ENCODE results near the gene LRRC66.

LRRC66 gene

DNA sequence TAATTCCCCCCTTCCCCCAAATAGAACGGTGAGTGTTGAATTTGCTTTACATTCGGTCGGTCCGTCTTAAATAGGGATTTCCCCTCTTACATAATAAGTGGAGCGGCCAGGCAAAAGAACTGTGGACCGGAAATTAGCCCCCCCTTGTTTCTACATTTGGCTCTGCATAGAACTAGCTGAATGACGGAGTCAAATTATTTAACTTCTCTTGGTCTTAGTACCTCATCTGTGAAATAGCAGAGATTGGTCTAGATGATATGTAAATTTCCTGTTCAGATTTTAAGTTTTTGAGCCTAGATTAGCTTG, 32.3 kb upstream of the LRRC66 start:
- peaks cover 46% of the 10 kb centered on the region for H3K27me3 Mint-ChIP-seq (ENCODE audit: low read depth)
- TF ChIP-seq, protein P1, sequence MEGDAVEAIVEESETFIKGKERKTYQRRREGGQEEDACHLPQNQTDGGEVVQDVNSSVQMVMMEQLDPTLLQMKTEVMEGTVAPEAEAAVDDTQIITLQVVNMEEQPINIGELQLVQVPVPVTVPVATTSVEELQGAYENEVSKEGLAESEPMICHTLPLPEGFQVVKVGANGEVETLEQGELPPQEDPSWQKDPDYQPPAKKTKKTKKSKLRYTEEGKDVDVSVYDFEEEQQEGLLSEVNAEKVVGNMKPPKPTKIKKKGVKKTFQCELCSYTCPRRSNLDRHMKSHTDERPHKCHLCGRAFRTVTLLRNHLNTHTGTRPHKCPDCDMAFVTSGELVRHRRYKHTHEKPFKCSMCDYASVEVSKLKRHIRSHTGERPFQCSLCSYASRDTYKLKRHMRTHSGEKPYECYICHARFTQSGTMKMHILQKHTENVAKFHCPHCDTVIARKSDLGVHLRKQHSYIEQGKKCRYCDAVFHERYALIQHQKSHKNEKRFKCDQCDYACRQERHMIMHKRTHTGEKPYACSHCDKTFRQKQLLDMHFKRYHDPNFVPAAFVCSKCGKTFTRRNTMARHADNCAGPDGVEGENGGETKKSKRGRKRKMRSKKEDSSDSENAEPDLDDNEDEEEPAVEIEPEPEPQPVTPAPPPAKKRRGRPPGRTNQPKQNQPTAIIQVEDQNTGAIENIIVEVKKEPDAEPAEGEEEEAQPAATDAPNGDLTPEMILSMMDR (IDR thresholded peaks at IDR 0.05; ENCODE audit: unreplicated experiment in 3 of 3): no peak
- no peak overlapping the region for H3K27ac Mint-ChIP-seq
- no peaks in the 10 kb centered on the region for H3K36me3 Mint-ChIP-seq (ENCODE audit: low read depth)
- H3K9me3 Mint-ChIP-seq: peaks cover 22% of the 10 kb centered on the region
- peak overlapping the region; percentile 87 to 92 (median 91) for H3K4me3 Mint-ChIP-seq
- H3K4me1 Mint-ChIP-seq: no peaks in the 10 kb centered on the region

DNA sequence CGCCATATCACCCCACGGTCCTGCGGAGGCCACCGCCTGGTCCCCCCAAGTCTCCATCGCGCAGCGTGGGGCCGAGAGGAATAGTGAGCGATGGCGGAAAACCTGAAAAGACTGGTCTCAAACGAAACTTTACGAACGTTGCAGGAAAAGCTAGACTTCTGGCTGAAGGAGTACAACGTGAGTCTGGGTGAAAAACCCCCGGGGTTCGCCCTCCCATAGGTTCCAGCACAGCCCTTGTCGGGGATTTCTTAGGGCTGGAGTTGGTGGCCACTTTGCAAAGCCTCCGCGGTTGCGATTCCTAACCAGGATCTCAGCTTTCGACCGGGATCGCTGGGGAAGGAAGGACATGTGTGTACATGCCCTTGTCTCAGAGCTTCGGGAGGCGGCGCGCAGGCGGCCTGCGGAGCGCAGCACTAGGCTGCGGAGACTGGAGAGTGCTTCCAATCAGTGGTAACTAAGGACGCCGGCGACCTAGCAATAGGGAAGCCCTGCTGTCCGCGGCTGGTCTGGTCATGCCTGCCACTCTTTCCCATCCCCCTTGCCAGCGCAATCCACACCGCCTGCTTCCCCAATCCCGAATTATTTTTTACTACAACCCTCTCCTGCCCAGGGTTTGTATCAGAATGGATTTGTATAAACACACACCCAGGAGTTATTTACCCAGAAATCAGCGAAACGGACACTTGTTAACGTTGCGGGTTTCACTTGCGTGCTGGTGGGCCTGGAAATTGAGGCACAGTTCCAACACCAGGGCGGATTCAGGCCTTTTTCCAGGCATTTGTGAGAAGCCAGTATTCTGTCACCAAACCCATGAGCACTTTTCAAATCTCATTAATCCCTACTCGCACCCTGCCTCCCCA, 31.7 kb upstream of the LRRC66 start:
- peaks cover 50% of the 10 kb centered on the region for H3K27me3 Mint-ChIP-seq (ENCODE audit: low read depth)
- H3K36me3 Mint-ChIP-seq (ENCODE audit: low read depth): no peaks in the 10 kb centered on the region
- no peaks in the 10 kb centered on the region for H3K4me1 Mint-ChIP-seq
- H3K27ac Mint-ChIP-seq: peak overlapping the region; percentile 34 to 78 (median 68)
- peaks cover 22% of the 10 kb centered on the region for H3K9me3 Mint-ChIP-seq
- TF ChIP-seq, protein P1 (IDR thresholded peaks at IDR 0.05; ENCODE audit: unreplicated experiment in 3 of 3): no peak
- peak overlapping the region; percentile 87 to 92 (median 91) for H3K4me3 Mint-ChIP-seq

DNA sequence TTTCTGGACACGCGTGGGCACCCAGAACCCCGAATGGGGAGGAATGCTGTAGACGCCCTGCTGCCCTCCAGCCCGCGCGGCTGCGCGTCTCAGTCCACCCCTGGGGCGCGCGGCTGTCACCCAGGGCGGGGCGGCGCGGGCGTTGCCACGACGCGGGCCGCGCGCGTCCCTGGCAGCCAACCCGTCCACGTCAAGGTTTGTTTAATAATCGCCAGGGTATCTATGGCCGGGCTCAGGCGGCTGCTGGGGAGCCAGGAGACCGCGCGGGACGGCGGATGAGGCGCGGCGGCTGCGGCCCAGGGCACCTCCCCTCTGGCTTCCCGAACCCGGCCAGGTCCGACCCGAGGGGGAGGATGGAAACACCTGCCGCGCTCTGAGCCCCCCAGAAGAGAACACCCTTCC, 31.1 kb upstream of the LRRC66 start, which contains the start of gene SPATA18:
Gene SPATA18 (plus strand): TSS at position 92 of the 402 bp plus-strand sequence. CDS start 401 bp downstream, outside the sequence.
- H3K27ac Mint-ChIP-seq: peak within 1 kb of the TSS; percentile 34 to 78 (median 68)
- H3K36me3 Mint-ChIP-seq (ENCODE audit: low read depth): no peaks in the 10 kb centered on the region
- TF ChIP-seq, protein P1 (IDR thresholded peaks at IDR 0.05; ENCODE audit: unreplicated experiment in 3 of 3): no peak
- peak within 1 kb of the TSS; percentile 87 to 92 (median 91) for H3K4me3 Mint-ChIP-seq
- no peaks in the 10 kb centered on the region for H3K4me1 Mint-ChIP-seq
- peaks cover 22% of the 10 kb centered on the region for H3K9me3 Mint-ChIP-seq
- H3K27me3 Mint-ChIP-seq (ENCODE audit: low read depth): peaks cover 50% of the 10 kb centered on the region

DNA sequence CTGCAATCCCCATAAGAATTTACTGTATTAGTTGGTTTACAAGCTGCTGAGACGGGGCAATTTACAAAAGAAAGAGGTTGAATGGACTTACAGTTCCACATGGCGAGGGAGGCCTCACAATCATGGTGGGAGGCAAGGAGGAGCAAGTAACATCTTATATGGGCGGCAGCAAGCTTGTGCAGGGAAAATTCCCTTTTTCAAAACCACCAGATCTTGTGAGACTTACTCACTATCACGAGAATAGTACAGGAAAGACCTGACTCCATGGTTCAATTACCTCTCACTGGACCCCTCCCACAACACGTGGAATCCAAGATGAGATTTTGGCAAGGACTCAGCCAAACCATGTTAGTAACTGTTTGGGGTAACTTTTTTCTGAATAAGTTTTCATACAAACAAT, 29.1 kb upstream of the LRRC66 start:
- TF ChIP-seq, protein P1 (IDR thresholded peaks at IDR 0.05; ENCODE audit: unreplicated experiment in 3 of 3): no peak
- H3K27ac Mint-ChIP-seq: no peak overlapping the region
- H3K4me3 Mint-ChIP-seq: peak overlapping the region in 2 of 3 experiments; percentile 34 to 54
- no peaks in the 10 kb centered on the region for H3K4me1 Mint-ChIP-seq
- H3K27me3 Mint-ChIP-seq (ENCODE audit: low read depth): peaks cover 50% of the 10 kb centered on the region
- H3K36me3 Mint-ChIP-seq (ENCODE audit: low read depth): no peaks in the 10 kb centered on the region
- H3K9me3 Mint-ChIP-seq: peaks cover 22% of the 10 kb centered on the region

DNA sequence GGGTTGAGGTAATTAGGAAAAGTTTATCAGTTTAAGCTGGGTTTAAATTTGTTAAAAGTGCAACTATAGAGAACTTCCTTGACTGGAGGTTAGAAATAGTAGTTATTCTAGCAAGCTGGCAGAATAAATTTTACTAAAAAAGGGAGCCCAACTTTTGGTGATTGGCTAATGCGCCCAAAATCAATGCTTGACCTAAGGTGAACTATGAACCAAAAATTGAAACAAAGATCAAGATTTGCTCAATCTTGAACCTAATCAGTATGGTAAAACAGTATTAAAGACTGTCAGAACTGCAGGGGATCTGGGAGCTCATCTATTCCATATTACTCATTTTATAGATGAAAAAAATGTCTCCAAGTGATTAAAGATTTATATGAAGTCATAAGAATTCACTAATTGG, 24.9 kb upstream of the LRRC66 start:
- H3K36me3 Mint-ChIP-seq (ENCODE audit: low read depth): no peaks in the 10 kb centered on the region
- no peak overlapping the region for H3K27ac Mint-ChIP-seq
- peaks cover 7% of the 10 kb centered on the region for H3K9me3 Mint-ChIP-seq
- peaks cover 22% of the 10 kb centered on the region for H3K27me3 Mint-ChIP-seq (ENCODE audit: low read depth)
- no peak overlapping the region for H3K4me3 Mint-ChIP-seq
- no peaks in the 10 kb centered on the region for H3K4me1 Mint-ChIP-seq
- TF ChIP-seq, protein P1 (IDR thresholded peaks at IDR 0.05; ENCODE audit: unreplicated experiment in 3 of 3): no peak
